H9 (cell line): ENCODE data around the gene SLC16A6. TPM values are rescaled to one million over a fixed set of nuclear protein-coding genes. Genes with fewer than 3 reads are reported as not detected.

Experiments
- DNase-seq: peaks from one replicate; pipeline ENCODE4 v3.0.0-alpha.2; 2017
- H2AFZ ChIP-seq: one replicate; pipeline ENCODE4 v1.6.1; 2013; ENCODE audit warnings: mild to moderate bottlenecking, low read length, control low read depth, moderate library complexity
- H2AK5ac ChIP-seq: 2 replicates; pipeline ENCODE4 v1.6.1; 2013; ENCODE audit warnings: low read length, control low read depth, mixed read lengths; ENCODE audit not compliant: insufficient read length
- H2BK120ac ChIP-seq: one replicate; pipeline ENCODE4 v1.6.1; 2013; ENCODE audit warnings: low read depth, mild to moderate bottlenecking, low read length, control low read depth, inconsistent platforms; ENCODE audit not compliant: poor library complexity, severe bottlenecking
- H2BK12ac ChIP-seq: 2 replicates; pipeline ENCODE4 v1.6.1; 2013; ENCODE audit warnings: low read length, control low read depth, mixed read lengths, low read depth; ENCODE audit not compliant: insufficient read length
- H2BK15ac ChIP-seq: 2 replicates; pipeline ENCODE4 v1.6.1; 2013; ENCODE audit warnings: low read depth, low read length, control low read depth
- H2BK20ac ChIP-seq: one replicate; pipeline ENCODE4 v1.6.1; 2013; ENCODE audit warnings: low read depth, mild to moderate bottlenecking, low read length, control low read depth, inconsistent platforms; ENCODE audit not compliant: poor library complexity, severe bottlenecking
- H2BK5ac ChIP-seq: 2 replicates; pipeline ENCODE4 v1.6.1; 2013; ENCODE audit warnings: low read length, control low read depth, mixed read lengths; ENCODE audit not compliant: insufficient read length
- H3K14ac ChIP-seq: 2 replicates; pipeline ENCODE4 v1.6.1; 2013; ENCODE audit warnings: low read length, control low read depth; ENCODE audit not compliant: insufficient read depth
- H3K18ac ChIP-seq: 2 replicates; pipeline ENCODE4 v1.6.1; 2013; ENCODE audit warnings: low read depth, mild to moderate bottlenecking, mixed read lengths, low read length, control low read depth; ENCODE audit not compliant: insufficient read length
- H3K23ac ChIP-seq: 2 replicates; pipeline ENCODE4 v1.6.1; 2013; ENCODE audit warnings: low read length, control low read depth, mixed read lengths, low read depth; ENCODE audit not compliant: insufficient read length
- H3K23me2 ChIP-seq: 2 replicates; pipeline ENCODE4 v1.6.1; 2013; ENCODE audit warnings: low read depth, mild to moderate bottlenecking, mixed read lengths, low read length, control low read depth; ENCODE audit not compliant: insufficient read length, poor library complexity, severe bottlenecking
- H3K27ac ChIP-seq: 2 replicates; pipeline ENCODE4 v1.5.1; 2013; ENCODE audit warnings: low read length, control low read depth, mixed read lengths, low read depth; ENCODE audit not compliant: insufficient read length
- H3K27me3 ChIP-seq: 2 replicates; pipeline ENCODE4 v1.6.1; 2013; ENCODE audit warnings: low read length, control low read depth, inconsistent platforms; ENCODE audit not compliant: insufficient read depth
- H3K4ac ChIP-seq: 2 replicates; pipeline ENCODE4 v1.6.1; 2013; ENCODE audit warnings: low read depth, mild to moderate bottlenecking, control low read depth, inconsistent platforms, low read length, moderate library complexity
- H3K4me1 ChIP-seq: 2 replicates; pipeline ENCODE4 v1.6.1; 2013; ENCODE audit warnings: low read length, control low read depth, inconsistent platforms; ENCODE audit not compliant: insufficient read depth
- H3K4me2 ChIP-seq: 2 replicates; pipeline ENCODE4 v1.6.1; 2013; ENCODE audit warnings: low read length, control low read depth, mixed read lengths; ENCODE audit not compliant: insufficient read length, insufficient read depth
- H3K56ac ChIP-seq: 2 replicates; pipeline ENCODE4 v1.6.1; 2013; ENCODE audit warnings: low read depth, mild to moderate bottlenecking, mixed read lengths, low read length, control low read depth; ENCODE audit not compliant: insufficient read length
- H3K79me1 ChIP-seq: 2 replicates; pipeline ENCODE4 v1.6.1; 2013; ENCODE audit warnings: low read depth, mild to moderate bottlenecking, moderate library complexity, low read length, control low read depth, inconsistent platforms; ENCODE audit not compliant: insufficient read depth, poor library complexity, severe bottlenecking
- H3K79me2 ChIP-seq: 2 replicates; pipeline ENCODE4 v1.6.1; 2013; ENCODE audit warnings: low read length, control low read depth, inconsistent platforms; ENCODE audit not compliant: insufficient read depth
- H3K9ac ChIP-seq: 2 replicates; pipeline ENCODE4 v1.6.1; 2013; ENCODE audit warnings: low read length, control low read depth, mixed read lengths; ENCODE audit not compliant: insufficient read length; ENCODE audit errors: extremely low read depth
- H3K9me3 ChIP-seq: one replicate; pipeline ENCODE4 v1.6.1; 2013; ENCODE audit warnings: low read depth, low read length, inconsistent platforms; ENCODE audit not compliant: control insufficient read depth
- H3T11ph ChIP-seq: one replicate; pipeline ENCODE4 v1.6.1; 2013; ENCODE audit warnings: mild to moderate bottlenecking, low read length, control low read depth, inconsistent platforms
- H4K20me1 ChIP-seq: one replicate; pipeline ENCODE4 v1.6.1; 2013; ENCODE audit not compliant: control insufficient read depth, insufficient read length, insufficient read depth
- H4K5ac ChIP-seq: 2 replicates; pipeline ENCODE4 v1.6.1; 2013; ENCODE audit warnings: low read depth, mild to moderate bottlenecking, mixed read lengths, low read length, control low read depth; ENCODE audit not compliant: insufficient read length
- H4K8ac ChIP-seq: replicated peaks from 2 replicates; pipeline ENCODE4 v1.6.1; 2013; ENCODE audit warnings: low read length, control low read depth, mixed read lengths, low read depth; ENCODE audit not compliant: insufficient read length
- H4K91ac ChIP-seq: 2 replicates; pipeline ENCODE4 v1.6.1; 2013; ENCODE audit warnings: low read depth, mild to moderate bottlenecking, moderate library complexity, mixed read lengths, low read length, control low read depth; ENCODE audit not compliant: insufficient read length
- H3K27ac Mint-ChIP-seq, 3 experiments: 2 replicates in 2 of 3; 3 replicates in 1 of 3; pipeline ENCODE4 v1.8.0; 2020 to 2021; ENCODE audit warnings: mixed read lengths in 3 of 3, mild to moderate bottlenecking in 1 of 3, moderate library complexity in 1 of 3
- H3K27me3 Mint-ChIP-seq: 2 replicates; pipeline ENCODE4 v1.8.0; 2021; ENCODE audit warnings: low read depth, mild to moderate bottlenecking, moderate library complexity, mixed read lengths
- H3K36me3 Mint-ChIP-seq, 3 experiments: 2 replicates in 2 of 3; 3 replicates in 1 of 3; pipeline ENCODE4 v1.8.0; 2020 to 2021; ENCODE audit warnings: low read depth in 3 of 3, mixed read lengths in 3 of 3; ENCODE audit not compliant: insufficient read depth in 1 of 3
- H3K4me1 Mint-ChIP-seq, 2 experiments: 2 replicates each; pipeline ENCODE4 v1.8.0; 2020; ENCODE audit warnings: mixed read lengths in 2 of 2
- H3K4me3 Mint-ChIP-seq, 2 experiments: 2 replicates in 1 of 2; 3 replicates in 1 of 2; pipeline ENCODE4 v1.8.0; 2020 to 2021; ENCODE audit warnings: mild to moderate bottlenecking in 2 of 2, mixed read lengths in 2 of 2, moderate library complexity in 1 of 2
- H3K9me3 Mint-ChIP-seq, 2 experiments: 2 replicates in 1 of 2; 3 replicates in 1 of 2; pipeline ENCODE4 v1.8.0; 2020; ENCODE audit warnings: mild to moderate bottlenecking in 2 of 2, mixed read lengths in 2 of 2, moderate library complexity in 1 of 2
- WGBS: extraction: QIAGEN DNeasy Blood & Tissue Kit; methylation state at CpG from one replicate; pipeline ENCODE4 v1.1.7; 2013; ENCODE audit warnings: missing lambda C conversion rate, low lambda C conversion rate, mixed read lengths; ENCODE audit not compliant: insufficient read length; ENCODE audit errors: extremely low coverage; 5-methylcytosine and 5-hydroxymethylcytosine counted together
- total RNA-seq: library from RNA; stranded (reverse); gene quantifications from 2 replicates; pipeline ENCODE4 v1.2.1, GENCODE V29; 2021
- TF ChIP-seq, protein P1 (sequence below): fragments of 200-600 bp; sonication (generic); conservative IDR thresholded peaks from 3 replicates; pipeline ENCODE4 v1.8.0; 2021; ENCODE audit warnings: antibody characterized with exemption, mild to moderate bottlenecking

The SLC16A6 gene
- total RNA-seq, 1 experiment from 2014 or later: 0.33 TPM

GRCh38 chr17:68238871-68239253 lies 52.1 kb downstream of the SLC16A6 start:
- H2BK20ac ChIP-seq: no peak overlapping the region
- H3K36me3 Mint-ChIP-seq: no peaks in the 10 kb centered on the region
- H4K8ac ChIP-seq: no peak overlapping the region
- no peaks in the 10 kb centered on the region for H3K23me2 ChIP-seq
- no peak overlapping the region for H3K4ac ChIP-seq
- H2BK15ac ChIP-seq: no peak overlapping the region
- no peak overlapping the region for H2BK5ac ChIP-seq
- H3K9ac ChIP-seq: no peak overlapping the region
- H3K79me2 ChIP-seq: no peaks in the 10 kb centered on the region
- no peaks in the 10 kb centered on the region for H3K9me3 Mint-ChIP-seq
- no peak overlapping the region for H3K56ac ChIP-seq
- no peak overlapping the region for H3K14ac ChIP-seq
- H2BK12ac ChIP-seq: no peak overlapping the region
- H3K9me3 ChIP-seq: no peaks in the 10 kb centered on the region
- H3T11ph ChIP-seq: no peak overlapping the region
- H3K79me1 ChIP-seq: no peaks in the 10 kb centered on the region
- H4K20me1 ChIP-seq: no peaks in the 10 kb centered on the region
- TF ChIP-seq, protein P1, sequence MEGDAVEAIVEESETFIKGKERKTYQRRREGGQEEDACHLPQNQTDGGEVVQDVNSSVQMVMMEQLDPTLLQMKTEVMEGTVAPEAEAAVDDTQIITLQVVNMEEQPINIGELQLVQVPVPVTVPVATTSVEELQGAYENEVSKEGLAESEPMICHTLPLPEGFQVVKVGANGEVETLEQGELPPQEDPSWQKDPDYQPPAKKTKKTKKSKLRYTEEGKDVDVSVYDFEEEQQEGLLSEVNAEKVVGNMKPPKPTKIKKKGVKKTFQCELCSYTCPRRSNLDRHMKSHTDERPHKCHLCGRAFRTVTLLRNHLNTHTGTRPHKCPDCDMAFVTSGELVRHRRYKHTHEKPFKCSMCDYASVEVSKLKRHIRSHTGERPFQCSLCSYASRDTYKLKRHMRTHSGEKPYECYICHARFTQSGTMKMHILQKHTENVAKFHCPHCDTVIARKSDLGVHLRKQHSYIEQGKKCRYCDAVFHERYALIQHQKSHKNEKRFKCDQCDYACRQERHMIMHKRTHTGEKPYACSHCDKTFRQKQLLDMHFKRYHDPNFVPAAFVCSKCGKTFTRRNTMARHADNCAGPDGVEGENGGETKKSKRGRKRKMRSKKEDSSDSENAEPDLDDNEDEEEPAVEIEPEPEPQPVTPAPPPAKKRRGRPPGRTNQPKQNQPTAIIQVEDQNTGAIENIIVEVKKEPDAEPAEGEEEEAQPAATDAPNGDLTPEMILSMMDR: no peak
- H4K5ac ChIP-seq: no peak overlapping the region
- no peak overlapping the region for H2AK5ac ChIP-seq
- peaks cover 16% of the 10 kb centered on the region in 2 experiments for H3K4me1 Mint-ChIP-seq
- H3K27me3 ChIP-seq: no peaks in the 10 kb centered on the region
- H3K27me3 Mint-ChIP-seq: no peaks in the 10 kb centered on the region
- H2AFZ ChIP-seq: no peak overlapping the region
- no peak overlapping the region; a peak in 1 of 5 replicates for H3K4me3 Mint-ChIP-seq
- no peak overlapping the region for H3K27ac ChIP-seq
- no peak for DNase-seq
- WGBS: no CpG with 5 or more reads among the region's 3 CpGs
- no peak overlapping the region for H4K91ac ChIP-seq
- no peak overlapping the region for H3K23ac ChIP-seq
- H3K27ac Mint-ChIP-seq: peak overlapping the region in 1 of 3 experiments; percentile 37; a peak in 1 of 7 replicates
- H3K4me2 ChIP-seq: no peak overlapping the region
- no peak overlapping the region for H3K18ac ChIP-seq
- no peaks in the 10 kb centered on the region for H3K4me1 ChIP-seq
- H2BK120ac ChIP-seq: no peak overlapping the region
